Tibial artery (tissue), 4 donors: ENCODE results near the gene GNB1.

Source experiments
- DNase-seq, 2 donors: peaks; one replicate each; pipeline ENCODE4 v3.0.0-alpha.2; 2019
- H3K27ac ChIP-seq, 2 donors: fragments of 200-600 bp; sonication (generic) in 1 of 2; 1 replicate in 1 of 2; 2 replicates in 1 of 2; pipeline ENCODE4 v1.5.1; 2018 to 2019; ENCODE audit warnings: mild to moderate bottlenecking in 1 of 2
- H3K27me3 ChIP-seq, 2 donors: fragments of 200-600 bp; sonication (generic) in 1 of 2; one replicate each; pipeline versions ENCODE4 v1.5.1 to v1.6.0; 2016 to 2019
- H3K36me3 ChIP-seq, 3 donors: fragments of 200-600 bp; sonication (generic) in 2 of 3; one replicate each; pipeline ENCODE4 v1.5.1; 2016 to 2019; ENCODE audit warnings: mild to moderate bottlenecking in 2 of 3
- H3K4me1 ChIP-seq, 4 donors: fragments of 200-600 bp; sonication (generic) in 2 of 4; 1 replicate in 3 of 4; 2 replicates in 1 of 4; pipeline ENCODE4 v1.5.1; 2016 to 2019
- H3K4me3 ChIP-seq, 2 donors: fragments of 200-600 bp; sonication (generic) in 1 of 2; 1 replicate in 1 of 2; 2 replicates in 1 of 2; pipeline ENCODE4 v1.5.1; 2018 to 2019; ENCODE audit warnings: mild to moderate bottlenecking in 2 of 2
- H3K9me3 ChIP-seq, 3 donors: fragments of 200-600 bp; sonication (generic) in 1 of 3; one replicate each; pipeline ENCODE4 v1.5.1; 2016 to 2019
- intact Hi-C: fragments of 100-400 bp; cut with DNase I; formaldehyde crosslinking; loops from one replicate; pipeline ENCODE4 v1.15.0; 2023; ENCODE audit warnings: low total_unique reads
- TF ChIP-seq, protein P1 (sequence below), 2 experiments: fragments of 200-600 bp in 1 of 2; fragments of 450-650 bp in 1 of 2; IDR thresholded peaks; one replicate each; pipeline ENCODE4 v1.5.1; 2017 to 2019; ENCODE audit warnings: antibody characterized with exemption in 2 of 2, mild to moderate bottlenecking in 1 of 2, moderate library complexity in 1 of 2

Gene GNB1

GRCh38 chr1:1914971-1915692 lies 24.2 kb upstream of the GNB1 start, which contains the start of gene CALML6:
Gene CALML6, plus strand, starts transcription at chr1:1915260. Its CDS starts 21 bp downstream, at chr1:1915281.
- H3K27me3 ChIP-seq, result peaks cover 0 to 32% of the 10 kb centered on the region in 2 donors
- intact Hi-C loops, result no loop called here
- no peaks in the 10 kb centered on the region for H3K9me3 ChIP-seq
- no peaks in the 10 kb centered on the region for H3K36me3 ChIP-seq
- DNase-seq, result no peak
- no peak within 1 kb of the TSS for H3K27ac ChIP-seq
- H3K4me3 ChIP-seq, result no peak within 1 kb of the TSS
- TF ChIP-seq, protein P1, sequence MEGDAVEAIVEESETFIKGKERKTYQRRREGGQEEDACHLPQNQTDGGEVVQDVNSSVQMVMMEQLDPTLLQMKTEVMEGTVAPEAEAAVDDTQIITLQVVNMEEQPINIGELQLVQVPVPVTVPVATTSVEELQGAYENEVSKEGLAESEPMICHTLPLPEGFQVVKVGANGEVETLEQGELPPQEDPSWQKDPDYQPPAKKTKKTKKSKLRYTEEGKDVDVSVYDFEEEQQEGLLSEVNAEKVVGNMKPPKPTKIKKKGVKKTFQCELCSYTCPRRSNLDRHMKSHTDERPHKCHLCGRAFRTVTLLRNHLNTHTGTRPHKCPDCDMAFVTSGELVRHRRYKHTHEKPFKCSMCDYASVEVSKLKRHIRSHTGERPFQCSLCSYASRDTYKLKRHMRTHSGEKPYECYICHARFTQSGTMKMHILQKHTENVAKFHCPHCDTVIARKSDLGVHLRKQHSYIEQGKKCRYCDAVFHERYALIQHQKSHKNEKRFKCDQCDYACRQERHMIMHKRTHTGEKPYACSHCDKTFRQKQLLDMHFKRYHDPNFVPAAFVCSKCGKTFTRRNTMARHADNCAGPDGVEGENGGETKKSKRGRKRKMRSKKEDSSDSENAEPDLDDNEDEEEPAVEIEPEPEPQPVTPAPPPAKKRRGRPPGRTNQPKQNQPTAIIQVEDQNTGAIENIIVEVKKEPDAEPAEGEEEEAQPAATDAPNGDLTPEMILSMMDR (IDR thresholded peaks at IDR 0.05), result no peak
- peaks cover 0 to 21% (median 17%) of the 10 kb centered on the region in 4 donors for H3K4me1 ChIP-seq

- no peaks in the 10 kb centered on the region for H3K9me3 ChIP-seq
- no peaks in the 10 kb centered on the region for H3K36me3 ChIP-seq
- no peak overlapping the region for H3K27ac ChIP-seq
- DNase-seq, result no peak
- TF ChIP-seq, protein P1 (IDR thresholded peaks at IDR 0.05), result no peak
- peaks cover 0 to 32% of the 10 kb centered on the region in 2 donors for H3K27me3 ChIP-seq
- H3K4me1 ChIP-seq, result peaks cover 0 to 22% (median 19%) of the 10 kb centered on the region in 4 donors
- intact Hi-C loops, result no loop called here
- no peak overlapping the region for H3K4me3 ChIP-seq
Measured at GRCh38 chr1:1914101-1914970, 23.4 kb upstream of the GNB1 start.

DNA sequence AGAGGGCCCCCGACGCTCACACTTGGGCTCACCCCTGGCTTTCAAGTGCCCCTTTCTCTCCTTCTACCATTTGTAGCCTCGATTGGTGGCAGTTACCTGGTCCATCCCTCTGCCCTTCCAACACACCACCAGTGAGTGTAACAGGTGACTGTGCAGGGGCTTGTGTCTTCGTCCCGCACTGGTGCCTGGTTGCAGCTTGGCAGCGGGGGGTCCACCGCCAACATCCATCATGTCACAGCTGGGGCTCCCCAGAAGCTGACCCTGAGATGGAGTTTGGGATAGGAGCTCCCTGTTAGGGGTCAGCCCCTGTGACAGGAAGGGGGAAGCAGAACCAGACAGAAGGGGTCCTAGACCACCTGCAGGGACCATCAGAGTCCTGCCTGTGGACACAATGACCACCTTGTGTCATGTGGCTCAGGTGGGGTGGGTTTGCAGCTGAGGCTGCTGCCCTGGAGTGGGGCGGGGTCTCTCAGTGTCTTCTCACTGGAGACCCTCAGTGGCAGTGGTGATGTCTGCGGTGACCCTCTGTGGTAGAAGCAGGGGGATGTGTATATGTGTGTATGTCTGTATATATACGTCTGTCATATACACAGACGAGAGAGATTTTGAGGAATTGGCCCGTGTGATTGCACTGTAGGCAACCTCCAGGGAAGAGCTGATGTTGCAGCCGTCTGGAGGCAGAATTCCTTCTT lies 20.6 kb upstream of the GNB1 start:
- Histone ChIP-seq H3K27ac (no peak overlapping the region), H3K9me3 (no peaks in the 10 kb centered on the region), H3K27me3 (peaks cover 0 to 26% of the 10 kb centered on the region in 2 donors), H3K4me1 (peaks cover 4 to 29% (median 20%) of the 10 kb centered on the region in 4 donors), H3K36me3 (no peaks in the 10 kb centered on the region), H3K4me3 (no peak overlapping the region)
- intact Hi-C loops, result no loop called here
- peak in 1 of 2 donors; percentile 15 for DNase-seq
- TF ChIP-seq, protein P1 (IDR thresholded peaks at IDR 0.05), result no peak

- TF ChIP-seq, protein P1 (IDR thresholded peaks at IDR 0.05), result no peak
- H3K9me3 ChIP-seq, result no peaks in the 10 kb centered on the region
- H3K27me3 ChIP-seq, result peaks cover 0 to 20% of the 10 kb centered on the region in 2 donors
- no peaks in the 10 kb centered on the region for H3K36me3 ChIP-seq
- H3K27ac ChIP-seq, result no peak overlapping the region
- intact Hi-C loops, result no loop called here
- H3K4me3 ChIP-seq, result no peak overlapping the region
- peak; percentile 19 to 64 for DNase-seq
- peaks cover 4 to 34% (median 22%) of the 10 kb centered on the region in 4 donors for H3K4me1 ChIP-seq
Measured at GRCh38 chr1:1910651-1911331, 19.9 kb upstream of the GNB1 start.

- intact Hi-C loops, result no loop called here
- TF ChIP-seq, protein P1 (IDR thresholded peaks at IDR 0.05), result no peak
- Histone ChIP-seq H3K36me3 (no peaks in the 10 kb centered on the region), H3K27me3 (peaks cover 0 to 12% of the 10 kb centered on the region in 2 donors), H3K4me3 (peak overlapping the region; percentile 63 to 79), H3K9me3 (no peaks in the 10 kb centered on the region), H3K4me1 (peaks cover 4 to 34% (median 22%) of the 10 kb centered on the region in 4 donors), H3K27ac (peak overlapping the region; percentile 85 to 88)
- peak in 1 of 2 donors; percentile 11 for DNase-seq
Measured at GRCh38 chr1:1910033-1910465, 19.2 kb upstream of the GNB1 start.
